GM12873 (cell line): ENCODE measurements around the gene CNOT10.
A peak's percentile ranks its signal among the peaks of the same experiment; 100 is the strongest.

Experiments used
- TF ChIP-seq, protein P1 (sequence below): IDR thresholded peaks from 2 replicates; pipeline ENCODE4 v1.5.1; 2012; ENCODE audit warnings: low read depth, mild to moderate bottlenecking, moderate library complexity, low read length, control low read depth; ENCODE audit not compliant: insufficient read depth; ENCODE audit errors: missing control alignments

The CNOT10 gene

DNA sequence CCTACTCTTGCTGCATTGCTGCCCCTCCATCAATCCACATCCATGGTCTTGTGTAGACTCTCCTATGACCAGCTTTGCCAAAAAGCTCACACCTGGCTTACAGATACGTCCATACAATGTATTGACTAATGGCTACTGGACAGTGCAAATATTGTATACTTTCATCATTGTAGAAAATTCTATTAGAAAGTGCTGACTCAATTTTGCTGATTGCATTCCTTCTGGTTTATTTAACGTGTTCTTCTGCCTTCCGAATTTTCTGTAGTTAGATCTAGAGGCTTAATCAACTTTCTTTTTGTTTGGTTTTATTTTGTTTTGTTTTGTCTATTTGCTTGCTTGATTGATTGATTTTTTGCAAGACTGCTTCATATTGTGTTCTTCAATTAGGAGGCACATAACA is 29.8 kb upstream of the CNOT10 start:
- TF ChIP-seq, protein P1, sequence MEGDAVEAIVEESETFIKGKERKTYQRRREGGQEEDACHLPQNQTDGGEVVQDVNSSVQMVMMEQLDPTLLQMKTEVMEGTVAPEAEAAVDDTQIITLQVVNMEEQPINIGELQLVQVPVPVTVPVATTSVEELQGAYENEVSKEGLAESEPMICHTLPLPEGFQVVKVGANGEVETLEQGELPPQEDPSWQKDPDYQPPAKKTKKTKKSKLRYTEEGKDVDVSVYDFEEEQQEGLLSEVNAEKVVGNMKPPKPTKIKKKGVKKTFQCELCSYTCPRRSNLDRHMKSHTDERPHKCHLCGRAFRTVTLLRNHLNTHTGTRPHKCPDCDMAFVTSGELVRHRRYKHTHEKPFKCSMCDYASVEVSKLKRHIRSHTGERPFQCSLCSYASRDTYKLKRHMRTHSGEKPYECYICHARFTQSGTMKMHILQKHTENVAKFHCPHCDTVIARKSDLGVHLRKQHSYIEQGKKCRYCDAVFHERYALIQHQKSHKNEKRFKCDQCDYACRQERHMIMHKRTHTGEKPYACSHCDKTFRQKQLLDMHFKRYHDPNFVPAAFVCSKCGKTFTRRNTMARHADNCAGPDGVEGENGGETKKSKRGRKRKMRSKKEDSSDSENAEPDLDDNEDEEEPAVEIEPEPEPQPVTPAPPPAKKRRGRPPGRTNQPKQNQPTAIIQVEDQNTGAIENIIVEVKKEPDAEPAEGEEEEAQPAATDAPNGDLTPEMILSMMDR, result no peak

DNA sequence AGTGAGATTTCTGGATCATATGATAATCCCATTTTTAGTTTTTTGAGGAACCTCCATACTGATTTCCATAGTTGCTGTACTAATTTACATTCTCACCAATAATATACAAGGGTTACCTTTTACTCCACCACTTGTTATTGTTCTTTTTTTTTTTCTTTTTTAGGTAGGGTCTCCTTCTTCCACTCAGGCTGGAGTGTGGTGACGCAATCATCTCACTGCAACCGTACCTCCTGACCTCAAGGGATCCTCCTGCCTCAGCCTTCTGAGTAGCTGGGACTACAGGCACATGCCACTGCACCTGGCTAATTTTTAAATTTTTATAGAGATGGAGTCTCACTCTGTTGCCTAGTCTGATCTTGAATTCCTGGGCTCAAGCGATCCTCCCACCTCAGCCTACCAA is 24.4 kb upstream of the CNOT10 start:
- TF ChIP-seq, protein P1, result no peak

- TF ChIP-seq, protein P1, result no peak
Measured at GRCh38 chr3:32662647-32663046, 22.3 kb upstream of the CNOT10 start.

DNA sequence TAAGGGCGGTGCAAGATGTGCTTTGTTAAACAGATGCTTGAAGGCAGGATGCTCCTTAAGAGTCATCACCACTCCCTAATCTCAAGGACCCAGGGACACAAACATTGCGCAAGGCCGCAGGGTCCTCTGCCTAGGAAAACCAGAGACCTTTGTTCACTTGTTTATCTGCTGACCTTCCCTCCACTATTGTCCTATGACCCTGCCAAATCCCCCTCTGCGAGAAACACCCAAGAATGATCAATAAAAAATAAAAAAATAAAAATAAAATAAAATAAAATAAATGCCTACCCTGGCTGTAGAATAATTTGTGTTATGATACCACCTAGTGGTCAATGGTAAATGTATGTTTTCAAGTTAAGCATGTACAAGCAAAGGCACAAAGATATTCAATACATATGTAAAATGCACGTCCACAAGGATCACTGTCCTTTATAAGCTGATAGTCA is 20.3 kb upstream of the CNOT10 start:
- TF ChIP-seq, protein P1, result peak; percentile 28

GRCh38 chr3:32667072-32667582 is 17.9 kb upstream of the CNOT10 start:
- TF ChIP-seq, protein P1, result no peak

- TF ChIP-seq, protein P1, result no peak
Measured at GRCh38 chr3:32675164-32675563, 9.8 kb upstream of the CNOT10 start.

DNA sequence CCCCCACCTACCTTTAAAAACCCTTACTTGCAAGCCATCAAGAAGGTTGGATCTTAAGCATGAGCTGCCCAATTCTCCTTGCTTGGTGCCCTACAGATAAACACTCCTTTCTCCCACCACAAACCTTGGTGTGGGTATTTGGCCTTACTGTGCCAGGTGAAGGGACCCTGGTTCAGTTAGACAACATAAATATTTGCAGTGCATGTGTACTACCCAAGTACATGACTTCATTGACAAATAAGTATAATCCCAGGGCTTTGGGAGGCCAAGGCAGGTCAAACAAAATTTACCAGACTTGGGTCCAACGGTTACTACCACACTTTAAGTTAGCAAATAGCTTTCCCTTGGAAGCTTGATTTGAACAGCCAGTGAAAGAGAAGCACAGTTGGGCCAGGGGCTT is 9.3 kb upstream of the CNOT10 start:
- TF ChIP-seq, protein P1, result no peak
